Cerebellar cortex (tissue), 1 donor: ENCODE measurements around the gene HEBP1.

Experiments used
- DNase-seq: peaks from one replicate; pipeline ENCODE4 v3.0.0-alpha.2; 2015; ENCODE audit warnings: low spot score

HEBP1 gene

GRCh38 chr12:12951504-12951903, 48.6 kb downstream of the HEBP1 start:
- DNase-seq: no peak

GRCh38 chr12:12947902-12948301, 52.2 kb downstream of the HEBP1 start:
- no peak for DNase-seq

- no peak for DNase-seq
Measured at GRCh38 chr12:12946686-12947355, 53.2 kb downstream of the HEBP1 start.

GRCh38 chr12:12945591-12945990, 54.5 kb downstream of the HEBP1 start:
- DNase-seq: no peak

- DNase-seq: no peak
Measured at GRCh38 chr12:12943586-12944260, 56.3 kb downstream of the HEBP1 start.

- no peak for DNase-seq
Measured at GRCh38 chr12:12941450-12942350, 58.4 kb downstream of the HEBP1 start.

GRCh38 chr12:12939888-12940287, 60.2 kb downstream of the HEBP1 start:
- no peak for DNase-seq

GRCh38 chr12:12938541-12938940, 61.5 kb downstream of the HEBP1 start:
- no peak for DNase-seq

GRCh38 chr12:12936983-12937491, 63.0 kb downstream of the HEBP1 start:
- no peak for DNase-seq

GRCh38 chr12:12934556-12934955, 65.5 kb downstream of the HEBP1 start:
- no peak for DNase-seq

- no peak for DNase-seq
Measured at GRCh38 chr12:12933742-12934141, 66.3 kb downstream of the HEBP1 start.

- DNase-seq: no peak
Measured at GRCh38 chr12:12930633-12931219, 69.3 kb downstream of the HEBP1 start.

- no peak for DNase-seq
Measured at GRCh38 chr12:12929696-12930095, 70.4 kb downstream of the HEBP1 start.

GRCh38 chr12:12927211-12928079, 72.6 kb downstream of the HEBP1 start:
- DNase-seq: no peak

- DNase-seq: no peak
Measured at GRCh38 chr12:12926571-12927071, 73.4 kb downstream of the HEBP1 start.

- no peak for DNase-seq
Measured at GRCh38 chr12:12925388-12925787, 74.7 kb downstream of the HEBP1 start.
